ENCODE data around the gene DGAT2.
"Not testable (repeated sequence)": the region's sequence is repeated elsewhere in the genome, so short reads cannot be mapped to it uniquely, and the experiment has no call there.

Gene DGAT2

GRCh38 chr11:75768112-75768908 is at the start of gene DGAT2:
Gene DGAT2 (plus strand): TSS chr11:75768778. CDS start chr11:75768992, 214 bp downstream.
- DNase-seq (ENCODE audit: low spot score), result peak; percentile 15

- DNase-seq (ENCODE audit: low spot score), result no peak
Observed at GRCh38 chr11:75719340-75720239, 49.0 kb upstream of the DGAT2 start.

GRCh38 chr11:75720639-75721038 is 47.9 kb upstream of the DGAT2 start:
- no peak for DNase-seq (ENCODE audit: low spot score)

GRCh38 chr11:75721852-75722668 is 46.5 kb upstream of the DGAT2 start:
- DNase-seq (ENCODE audit: low spot score), result no peak

- DNase-seq (ENCODE audit: low spot score), result no peak
Observed at GRCh38 chr11:75722669-75723042, 45.9 kb upstream of the DGAT2 start.

- no peak for DNase-seq (ENCODE audit: low spot score)
Observed at GRCh38 chr11:75725547-75726320, 42.8 kb upstream of the DGAT2 start.

- no peak for DNase-seq (ENCODE audit: low spot score)
Observed at GRCh38 chr11:75728992-75729391, 39.6 kb upstream of the DGAT2 start.

- no peak for DNase-seq (ENCODE audit: low spot score)
Observed at GRCh38 chr11:75731095-75731494, 37.5 kb upstream of the DGAT2 start.

- no peak for DNase-seq (ENCODE audit: low spot score)
Observed at GRCh38 chr11:75733071-75733430, 35.5 kb upstream of the DGAT2 start.

GRCh38 chr11:75733431-75734107 is 35.0 kb upstream of the DGAT2 start:
- no peak for DNase-seq (ENCODE audit: low spot score)

- DNase-seq (ENCODE audit: low spot score), result no peak
Observed at GRCh38 chr11:75734491-75735180, 33.9 kb upstream of the DGAT2 start.

- DNase-seq (ENCODE audit: low spot score), result no peak
Observed at GRCh38 chr11:75735181-75735845, 33.3 kb upstream of the DGAT2 start.

GRCh38 chr11:75737314-75737713 is 31.3 kb upstream of the DGAT2 start:
- no peak for DNase-seq (ENCODE audit: low spot score)

GRCh38 chr11:75740681-75741080 is 27.9 kb upstream of the DGAT2 start:
- DNase-seq (ENCODE audit: low spot score), result no peak

- DNase-seq (ENCODE audit: low spot score), result not testable (repeated sequence)
Observed at GRCh38 chr11:75743159-75743558, 25.4 kb upstream of the DGAT2 start.

- no peak for DNase-seq (ENCODE audit: low spot score)
Observed at GRCh38 chr11:75743711-75744563, 24.6 kb upstream of the DGAT2 start.

GRCh38 chr11:75745807-75746206 is 22.8 kb upstream of the DGAT2 start:
- DNase-seq (ENCODE audit: low spot score), result no peak

- DNase-seq (ENCODE audit: low spot score), result not testable (repeated sequence)
Observed at GRCh38 chr11:75748729-75749273, 19.8 kb upstream of the DGAT2 start.

Data from pons (tissue), 1 donor.